Measurements from ENCODE around the gene LAMA1.

DNA sequence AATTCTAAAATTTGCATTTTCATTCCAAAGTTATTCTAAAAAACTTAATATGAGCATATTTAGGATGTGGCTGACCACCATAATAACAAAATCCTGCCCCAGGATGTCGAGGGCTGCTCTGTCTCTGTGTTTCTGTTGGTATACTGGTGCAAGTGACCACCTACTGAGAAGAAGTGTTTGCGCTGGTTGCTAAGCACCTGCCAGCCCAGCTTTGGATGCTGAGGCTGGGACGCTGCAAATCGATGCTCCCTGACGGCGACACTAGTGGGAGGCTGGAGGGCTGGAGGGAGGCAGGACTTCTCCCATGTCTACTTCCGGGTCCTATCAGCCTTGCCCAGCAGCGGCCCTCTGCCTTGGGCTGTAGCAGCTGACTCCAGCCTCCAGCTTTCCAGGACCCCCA lies 45.0 kb downstream of the LAMA1 start:
- TF ChIP-seq EZH2 (IDR thresholded peaks at IDR 0.05; ENCODE audit: borderline replicate concordance, insufficient read depth, low read length, poor library complexity, severe bottlenecking) (no peak), EP300 (conservative IDR thresholded peaks at IDR 0.05; ENCODE audit: poor library complexity, severe bottlenecking) (no peak), REST (IDR thresholded peaks at IDR 0.05; ENCODE audit: borderline replicate concordance) (no peak), POLR2AphosphoS5 (IDR thresholded peaks at IDR 0.05) (no peak), SMC3 (conservative IDR thresholded peaks at IDR 0.05; ENCODE audit: poor library complexity) (no peak), TAF1 (IDR thresholded peaks at IDR 0.05; ENCODE audit: low read depth) (no peak), MXI1 (conservative IDR thresholded peaks at IDR 0.05; ENCODE audit: poor library complexity, severe bottlenecking) (no peak), RAD21 (conservative IDR thresholded peaks at IDR 0.05) (no peak)
- TF ChIP-seq, protein P1, sequence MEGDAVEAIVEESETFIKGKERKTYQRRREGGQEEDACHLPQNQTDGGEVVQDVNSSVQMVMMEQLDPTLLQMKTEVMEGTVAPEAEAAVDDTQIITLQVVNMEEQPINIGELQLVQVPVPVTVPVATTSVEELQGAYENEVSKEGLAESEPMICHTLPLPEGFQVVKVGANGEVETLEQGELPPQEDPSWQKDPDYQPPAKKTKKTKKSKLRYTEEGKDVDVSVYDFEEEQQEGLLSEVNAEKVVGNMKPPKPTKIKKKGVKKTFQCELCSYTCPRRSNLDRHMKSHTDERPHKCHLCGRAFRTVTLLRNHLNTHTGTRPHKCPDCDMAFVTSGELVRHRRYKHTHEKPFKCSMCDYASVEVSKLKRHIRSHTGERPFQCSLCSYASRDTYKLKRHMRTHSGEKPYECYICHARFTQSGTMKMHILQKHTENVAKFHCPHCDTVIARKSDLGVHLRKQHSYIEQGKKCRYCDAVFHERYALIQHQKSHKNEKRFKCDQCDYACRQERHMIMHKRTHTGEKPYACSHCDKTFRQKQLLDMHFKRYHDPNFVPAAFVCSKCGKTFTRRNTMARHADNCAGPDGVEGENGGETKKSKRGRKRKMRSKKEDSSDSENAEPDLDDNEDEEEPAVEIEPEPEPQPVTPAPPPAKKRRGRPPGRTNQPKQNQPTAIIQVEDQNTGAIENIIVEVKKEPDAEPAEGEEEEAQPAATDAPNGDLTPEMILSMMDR (IDR thresholded peaks at IDR 0.05; ENCODE audit: poor library complexity, severe bottlenecking) = no peak

All from neural cell (in vitro differentiated cells).